Stimulated activated CD8-positive, alpha-beta memory T cell treated with anti-CD3 and anti-CD28 coated beads, Interleukin-2, amount 100 ng/mL, for 1 hour (primary cell): Measurements from ENCODE around the gene UAP1L1.
"Not testable (repeated sequence)": the region's sequence is repeated elsewhere in the genome, so short reads cannot be mapped to it uniquely, and the experiment has no call there.

ENCODE experiments used
- DNase-seq, 2 donors: peaks; one replicate each; pipeline ENCODE4 v3.0.0-alpha.2; 2020; ENCODE audit warnings: low read depth in 2 of 2

The UAP1L1 gene

GRCh38 chr9:137114220-137114612, 36.9 kb downstream of the UAP1L1 start:
- DNase-seq, result no peak

GRCh38 chr9:137114613-137115393, 37.5 kb downstream of the UAP1L1 start, which contains the start of gene DPP7:
DPP7 (minus strand) TSS chr9:137114733; CDS start chr9:137114713, 20 bp downstream.
- peak; percentile 58 to 60 for DNase-seq

GRCh38 chr9:137115394-137116026, 38.2 kb downstream of the UAP1L1 start:
- DNase-seq, result no peak

- no peak for DNase-seq
These were observed 38.8 kb downstream of the UAP1L1 start for GRCh38 chr9:137116027-137116507.

- no peak for DNase-seq
These were observed 39.4 kb downstream of the UAP1L1 start for GRCh38 chr9:137116728-137117127.

GRCh38 chr9:137117269-137117731, 40.0 kb downstream of the UAP1L1 start:
- DNase-seq, result no peak

- DNase-seq, result not testable (repeated sequence)
These were observed 40.8 kb downstream of the UAP1L1 start for GRCh38 chr9:137118092-137118603.

GRCh38 chr9:137121927-137122795, 44.8 kb downstream of the UAP1L1 start:
- DNase-seq, result not testable (repeated sequence)

GRCh38 chr9:137122796-137123467, 45.6 kb downstream of the UAP1L1 start:
- DNase-seq, result not testable (repeated sequence)

- DNase-seq, result no peak
These were observed 46.1 kb downstream of the UAP1L1 start for GRCh38 chr9:137123468-137123837.

GRCh38 chr9:137123952-137124462, 46.7 kb downstream of the UAP1L1 start:
- DNase-seq, result not testable (repeated sequence)

GRCh38 chr9:137126786-137127185, 49.5 kb downstream of the UAP1L1 start:
- DNase-seq, result no peak

- DNase-seq, result no peak
These were observed 50.2 kb downstream of the UAP1L1 start for GRCh38 chr9:137127301-137128157.

- DNase-seq, result no peak
These were observed 51.0 kb downstream of the UAP1L1 start for GRCh38 chr9:137128158-137128861.

GRCh38 chr9:137128862-137129455, 51.6 kb downstream of the UAP1L1 start:
- no peak for DNase-seq

GRCh38 chr9:137129456-137130175, 52.3 kb downstream of the UAP1L1 start:
- DNase-seq, result peak; percentile 72 to 81

GRCh38 chr9:137130176-137130755, 52.9 kb downstream of the UAP1L1 start:
- no peak for DNase-seq
